Sigmoid colon (tissue), 7 donors: ENCODE measurements around the gene NUDT12. TPM values are rescaled to one million over a fixed set of nuclear protein-coding genes. Genes with fewer than 3 reads are reported as not detected.

Source experiments
- DNase-seq: peaks from one replicate; pipeline ENCODE4 v3.0.0-alpha.2; 2019
- H3K27ac ChIP-seq, 4 donors: fragments of 200-600 bp; sonication (generic); one replicate each; pipeline ENCODE4 v1.5.1; 2016 to 2019; ENCODE audit warnings: mild to moderate bottlenecking in 1 of 4
- H3K27me3 ChIP-seq, 3 donors: fragments of 200-600 bp; sonication (generic); one replicate each; pipeline ENCODE4 v1.5.1; 2019; ENCODE audit warnings: mild to moderate bottlenecking in 1 of 3
- H3K36me3 ChIP-seq, 4 donors: fragments of 200-600 bp; sonication (generic); one replicate each; pipeline ENCODE4 v1.5.1; 2016 to 2019
- H3K4me1 ChIP-seq, 4 donors: fragments of 200-600 bp; sonication (generic); one replicate each; pipeline ENCODE4 v1.5.1; 2017 to 2019
- H3K4me3 ChIP-seq, 4 donors: fragments of 200-600 bp; sonication (generic); one replicate each; pipeline ENCODE4 v1.5.1; 2017 to 2019; ENCODE audit warnings: mild to moderate bottlenecking in 2 of 4, moderate library complexity in 1 of 4
- H3K9me3 ChIP-seq, 4 donors: fragments of 200-600 bp in 3 of 4; sonication (generic) in 3 of 4; one replicate each; pipeline versions ENCODE4 v1.5.1 to v1.6.1; 2013 to 2019
- EP300 ChIP-seq, 4 donors: sonication (generic); formaldehyde crosslinking; IDR thresholded peaks; one replicate each; pipeline ENCODE4 v1.6.1; 2017; ENCODE audit warnings: antibody characterized with exemption in 4 of 4
- POLR2A ChIP-seq, 2 donors: fragments of 450-650 bp; IDR thresholded peaks; one replicate each; pipeline ENCODE4 v1.6.1; 2016; ENCODE audit warnings: antibody characterized with exemption in 2 of 2, mild to moderate bottlenecking in 2 of 2, moderate library complexity in 2 of 2
- POLR2AphosphoS5 ChIP-seq, 4 donors: sonication (generic); formaldehyde crosslinking; IDR thresholded peaks; one replicate each; pipeline ENCODE4 v1.6.1; 2017; ENCODE audit warnings: antibody characterized with exemption in 4 of 4
- WGBS, 2 donors: extraction: QIAGEN DNeasy Blood & Tissue Kit; methylation state at CpG; one replicate each; pipeline ENCODE4 v1.1.7; 2013; 5-methylcytosine and 5-hydroxymethylcytosine counted together
- intact Hi-C: fragments of 100-400 bp; cut with DNase I; formaldehyde crosslinking; loops from one replicate; pipeline ENCODE4 v1.15.1; 2023
- polyA plus RNA-seq, 3 donors: library from polyadenylated mRNA; stranded (reverse); fragments of 200-250 nt; gene quantifications; one replicate each; pipeline ENCODE4 v1.2.3, GENCODE V29; 2013
- total RNA-seq, 4 donors: library from RNA; depleted of rRNA; stranded (reverse); fragments of >200 nt; gene quantifications; one replicate each; pipeline ENCODE4 v1.1.0, GENCODE V29; 2016
- TF ChIP-seq, protein P1 (sequence below), 4 experiments: fragments of 450-650 bp in 3 of 4; fragments of 200-600 bp in 1 of 4; IDR thresholded peaks; one replicate each; pipeline ENCODE4 v1.5.1; 2016 to 2019; ENCODE audit warnings: antibody characterized with exemption in 4 of 4, mild to moderate bottlenecking in 3 of 4, moderate library complexity in 2 of 4
- donor health status: healthy with polysubstance abuse.
- donor health status: Bipolar disorder and iron deficiency.
- donor health status: healthy.

NUDT12 gene
- total and polyA plus RNA-seq, 7 donors: 7.3 to 20.7 (median 13.6) TPM

DNA sequence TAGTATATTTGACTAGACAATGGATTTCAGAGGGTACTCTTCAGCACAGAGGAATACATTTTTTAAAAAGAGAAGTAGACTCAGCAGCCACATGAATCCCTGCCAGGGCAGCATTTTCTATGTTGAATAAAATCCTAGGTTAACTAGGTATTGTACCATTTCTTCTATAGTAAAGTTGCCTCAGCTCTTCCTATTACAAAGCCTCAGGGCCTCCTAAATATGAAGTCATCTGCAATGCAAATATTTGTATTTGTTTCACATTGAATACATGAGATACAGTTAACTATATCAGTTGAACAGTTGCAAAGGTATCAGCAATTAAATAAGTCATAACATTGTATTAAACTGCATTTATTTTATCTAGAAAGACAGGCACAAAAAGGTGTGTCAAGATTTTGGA is 59.5 kb downstream of the NUDT12 start:
- peaks cover 0 to 3% (median 0%) of the 10 kb centered on the region in 4 donors for H3K9me3 ChIP-seq
- no peaks in the 10 kb centered on the region for H3K27me3 ChIP-seq
- no peak for DNase-seq
- no peak overlapping the region for H3K27ac ChIP-seq
- H3K36me3 ChIP-seq: no peaks in the 10 kb centered on the region
- TF ChIP-seq EP300 (IDR thresholded peaks at IDR 0.05): no peak
- no peak for TF ChIP-seq POLR2AphosphoS5 (IDR thresholded peaks at IDR 0.05)
- TF ChIP-seq POLR2A (IDR thresholded peaks at IDR 0.05): no peak
- TF ChIP-seq, protein P1, sequence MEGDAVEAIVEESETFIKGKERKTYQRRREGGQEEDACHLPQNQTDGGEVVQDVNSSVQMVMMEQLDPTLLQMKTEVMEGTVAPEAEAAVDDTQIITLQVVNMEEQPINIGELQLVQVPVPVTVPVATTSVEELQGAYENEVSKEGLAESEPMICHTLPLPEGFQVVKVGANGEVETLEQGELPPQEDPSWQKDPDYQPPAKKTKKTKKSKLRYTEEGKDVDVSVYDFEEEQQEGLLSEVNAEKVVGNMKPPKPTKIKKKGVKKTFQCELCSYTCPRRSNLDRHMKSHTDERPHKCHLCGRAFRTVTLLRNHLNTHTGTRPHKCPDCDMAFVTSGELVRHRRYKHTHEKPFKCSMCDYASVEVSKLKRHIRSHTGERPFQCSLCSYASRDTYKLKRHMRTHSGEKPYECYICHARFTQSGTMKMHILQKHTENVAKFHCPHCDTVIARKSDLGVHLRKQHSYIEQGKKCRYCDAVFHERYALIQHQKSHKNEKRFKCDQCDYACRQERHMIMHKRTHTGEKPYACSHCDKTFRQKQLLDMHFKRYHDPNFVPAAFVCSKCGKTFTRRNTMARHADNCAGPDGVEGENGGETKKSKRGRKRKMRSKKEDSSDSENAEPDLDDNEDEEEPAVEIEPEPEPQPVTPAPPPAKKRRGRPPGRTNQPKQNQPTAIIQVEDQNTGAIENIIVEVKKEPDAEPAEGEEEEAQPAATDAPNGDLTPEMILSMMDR (IDR thresholded peaks at IDR 0.05): no peak
- no peak overlapping the region for H3K4me3 ChIP-seq
- H3K4me1 ChIP-seq: peaks cover 0 to 7% (median 0%) of the 10 kb centered on the region in 4 donors
- intact Hi-C loops: no loop called here

DNA sequence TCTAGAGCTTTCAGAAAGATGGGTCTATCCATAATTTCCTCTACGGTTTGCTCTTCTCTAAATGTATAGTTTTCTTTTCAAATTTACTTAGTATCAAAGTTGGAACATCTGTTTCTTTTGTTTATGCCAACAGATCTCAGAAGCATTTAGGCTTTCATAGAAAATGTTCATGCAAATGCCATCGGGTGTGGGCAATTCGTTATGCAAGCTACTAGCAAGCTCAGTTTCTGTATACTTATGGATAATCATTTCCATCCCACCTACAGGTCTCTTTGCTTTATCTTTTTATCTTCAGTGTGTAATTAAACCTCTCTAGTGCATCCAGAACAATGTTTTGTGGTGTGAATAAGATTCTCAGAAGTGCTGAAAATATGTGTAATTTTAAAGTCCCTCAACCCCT is 59.9 kb downstream of the NUDT12 start:
- no peak for DNase-seq
- Histone ChIP-seq H3K4me1 (peaks cover 0 to 7% (median 0%) of the 10 kb centered on the region in 4 donors), H3K27me3 (no peaks in the 10 kb centered on the region), H3K36me3 (no peaks in the 10 kb centered on the region), H3K9me3 (peaks cover 0 to 3% (median 0%) of the 10 kb centered on the region in 4 donors), H3K27ac (no peak overlapping the region), H3K4me3 (no peak overlapping the region)
- intact Hi-C loops: no loop called here
- 86 to 87% methylated on average over 3 of the region's 3 CpGs for WGBS, 2 donors
- TF ChIP-seq, protein P1 (IDR thresholded peaks at IDR 0.05): no peak
- TF ChIP-seq POLR2A (IDR thresholded peaks at IDR 0.05): no peak
- no peak for TF ChIP-seq EP300 (IDR thresholded peaks at IDR 0.05)
- no peak for TF ChIP-seq POLR2AphosphoS5 (IDR thresholded peaks at IDR 0.05)
